ENCODE measurements around the gene MUC12. TPM values are rescaled to one million over a fixed set of nuclear protein-coding genes. Genes with fewer than 3 reads are reported as not detected.

The MUC12 gene
- total RNA-seq, 2 donors from 2014 or later, result not detected

GRCh38 chr7:100951172-100951571, 18.2 kb upstream of the MUC12 start:
- Histone ChIP-seq H3K9me3 (no peaks in the 10 kb centered on the region), H3K4me1 (ENCODE audit: control insufficient read depth in 1 of 2, low read depth in 2 of 2) (no peaks in the 10 kb centered on the region), H3K27ac (no peak overlapping the region), H3K36me3 (no peaks in the 10 kb centered on the region), H3K4me3 (no peak overlapping the region), H3K27me3 (replicated peaks; ENCODE audit: insufficient read depth) (no peaks in the 10 kb centered on the region)
- TF ChIP-seq, protein P1, sequence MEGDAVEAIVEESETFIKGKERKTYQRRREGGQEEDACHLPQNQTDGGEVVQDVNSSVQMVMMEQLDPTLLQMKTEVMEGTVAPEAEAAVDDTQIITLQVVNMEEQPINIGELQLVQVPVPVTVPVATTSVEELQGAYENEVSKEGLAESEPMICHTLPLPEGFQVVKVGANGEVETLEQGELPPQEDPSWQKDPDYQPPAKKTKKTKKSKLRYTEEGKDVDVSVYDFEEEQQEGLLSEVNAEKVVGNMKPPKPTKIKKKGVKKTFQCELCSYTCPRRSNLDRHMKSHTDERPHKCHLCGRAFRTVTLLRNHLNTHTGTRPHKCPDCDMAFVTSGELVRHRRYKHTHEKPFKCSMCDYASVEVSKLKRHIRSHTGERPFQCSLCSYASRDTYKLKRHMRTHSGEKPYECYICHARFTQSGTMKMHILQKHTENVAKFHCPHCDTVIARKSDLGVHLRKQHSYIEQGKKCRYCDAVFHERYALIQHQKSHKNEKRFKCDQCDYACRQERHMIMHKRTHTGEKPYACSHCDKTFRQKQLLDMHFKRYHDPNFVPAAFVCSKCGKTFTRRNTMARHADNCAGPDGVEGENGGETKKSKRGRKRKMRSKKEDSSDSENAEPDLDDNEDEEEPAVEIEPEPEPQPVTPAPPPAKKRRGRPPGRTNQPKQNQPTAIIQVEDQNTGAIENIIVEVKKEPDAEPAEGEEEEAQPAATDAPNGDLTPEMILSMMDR (IDR thresholded peaks at IDR 0.05), result no peak
- DNase-seq (ENCODE audit: low spot score), result no peak
- no peak for ATAC-seq (ENCODE audit: insufficient number of reproducible peaks, low FRiP score, low read depth)

- Histone ChIP-seq H3K27me3 (replicated peaks; ENCODE audit: insufficient read depth) (no peaks in the 10 kb centered on the region), H3K9me3 (no peaks in the 10 kb centered on the region), H3K4me1 (ENCODE audit: control insufficient read depth in 1 of 2, low read depth in 2 of 2) (no peaks in the 10 kb centered on the region), H3K27ac (no peak overlapping the region), H3K36me3 (no peaks in the 10 kb centered on the region), H3K4me3 (no peak overlapping the region)
- ATAC-seq (ENCODE audit: insufficient number of reproducible peaks, low FRiP score, low read depth), result no peak
- DNase-seq (ENCODE audit: low spot score), result no peak
- TF ChIP-seq, protein P1 (IDR thresholded peaks at IDR 0.05), result no peak
These were observed 17.3 kb upstream of the MUC12 start for GRCh38 chr7:100951888-100952560.

- ATAC-seq (ENCODE audit: insufficient number of reproducible peaks, low FRiP score, low read depth) (no peak), DNase-seq (ENCODE audit: low spot score) (no peak)
- Histone ChIP-seq H3K27me3 (replicated peaks; ENCODE audit: insufficient read depth) (no peaks in the 10 kb centered on the region), H3K9me3 (no peaks in the 10 kb centered on the region), H3K27ac (no peak overlapping the region), H3K4me3 (no peak overlapping the region), H3K4me1 (ENCODE audit: control insufficient read depth in 1 of 2, low read depth in 2 of 2) (no peaks in the 10 kb centered on the region), H3K36me3 (no peaks in the 10 kb centered on the region)
- TF ChIP-seq, protein P1 (IDR thresholded peaks at IDR 0.05), result no peak
These were observed 16.7 kb upstream of the MUC12 start for GRCh38 chr7:100952641-100953040.

GRCh38 chr7:100957832-100958421, 11.4 kb upstream of the MUC12 start:
- Histone ChIP-seq H3K27ac (no peak overlapping the region), H3K9me3 (no peaks in the 10 kb centered on the region), H3K27me3 (replicated peaks; ENCODE audit: insufficient read depth) (no peaks in the 10 kb centered on the region), H3K4me1 (ENCODE audit: control insufficient read depth in 1 of 2, low read depth in 2 of 2) (no peaks in the 10 kb centered on the region), H3K36me3 (no peaks in the 10 kb centered on the region), H3K4me3 (no peak overlapping the region)
- TF ChIP-seq, protein P1 (IDR thresholded peaks at IDR 0.05), result no peak
- ATAC-seq (ENCODE audit: insufficient number of reproducible peaks, low FRiP score, low read depth), result no peak
- no peak for DNase-seq (ENCODE audit: low spot score)

DNA sequence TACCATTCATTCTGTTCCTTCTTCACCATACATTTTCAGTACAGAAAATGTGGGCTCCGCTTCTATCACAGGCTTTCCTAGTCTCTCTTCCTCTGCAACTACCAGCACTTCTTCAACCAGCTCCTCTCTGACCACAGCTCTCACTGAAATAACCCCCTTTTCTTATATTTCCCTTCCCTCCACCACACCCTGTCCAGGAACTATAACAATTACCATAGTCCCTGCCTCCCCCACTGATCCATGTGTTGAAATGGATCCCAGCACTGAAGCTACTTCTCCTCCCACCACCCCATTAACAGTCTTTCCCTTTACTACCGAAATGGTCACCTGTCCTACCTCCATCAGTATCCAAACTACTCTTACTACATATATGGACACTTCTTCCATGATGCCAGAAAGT, 9.5 kb upstream of the MUC12 start:
- no peaks in the 10 kb centered on the region for H3K4me1 ChIP-seq (ENCODE audit: control insufficient read depth in 1 of 2, low read depth in 2 of 2)
- H3K36me3 ChIP-seq, result no peaks in the 10 kb centered on the region
- H3K27ac ChIP-seq, result no peak overlapping the region
- H3K27me3 ChIP-seq (replicated peaks; ENCODE audit: insufficient read depth), result peaks cover 3% of the 10 kb centered on the region
- TF ChIP-seq, protein P1 (IDR thresholded peaks at IDR 0.05), result no peak
- H3K4me3 ChIP-seq, result no peak overlapping the region
- ATAC-seq (ENCODE audit: insufficient number of reproducible peaks, low FRiP score, low read depth) (no peak), DNase-seq (ENCODE audit: low spot score) (no peak)
- no peaks in the 10 kb centered on the region for H3K9me3 ChIP-seq
